PC-3 (cell line): ENCODE results near the gene ENOX2.

Source experiments
- CTCF ChIP-seq: fragments of 300-600 bp; sonication (generic); conservative IDR thresholded peaks from 2 replicates; pipeline ENCODE4 v1.5.1; 2017; ENCODE audit warnings: antibody characterized with exemption, low read depth, mild to moderate bottlenecking, low read length
- EZH2 ChIP-seq: fragments of 300-600 bp; sonication (generic); IDR thresholded peaks from one replicate; pipeline ENCODE4 v1.6.1; 2017; ENCODE audit warnings: antibody characterized with exemption, mild to moderate bottlenecking, low read length; ENCODE audit not compliant: unreplicated experiment
- EZH2phosphoT487 ChIP-seq: fragments of 300-600 bp; sonication (generic); IDR thresholded peaks from 2 replicates; pipeline ENCODE4 v1.6.1; 2018; ENCODE audit warnings: mild to moderate bottlenecking, antibody characterized with exemption, low read length, borderline replicate concordance

- TF ChIP-seq CTCF, result no peak
- no peak for TF ChIP-seq EZH2
- no peak for TF ChIP-seq EZH2phosphoT487
Measured at GRCh38 chrX:130669233-130669632, 233.8 kb downstream of the ENOX2 start.
